ENCODE results near the gene SH3RF3. TPM values are rescaled to one million over a fixed set of nuclear protein-coding genes. Genes with fewer than 3 reads are reported as not detected.

Gene SH3RF3
- total and polyA plus RNA-seq, 9 of the 15 experiments (the other 6 are each of a cell fraction or from before 2014, with no cell fraction given): 0.02 TPM; not detected in 8

- Histone ChIP-seq H3K4me3 (no peak overlapping the region), H3K4me2 (ENCODE audit: insufficient read depth, low read length) (no peak overlapping the region), H3K79me2 (ENCODE audit: control insufficient read depth, insufficient read depth, low read length) (no peaks in the 10 kb centered on the region), H4K20me1 (replicated peaks; ENCODE audit: control insufficient read depth, insufficient read depth, low read length) (no peaks in the 10 kb centered on the region), H3K27me3 (ENCODE audit: control insufficient read depth in 2 of 2, insufficient read depth in 2 of 2, low read length in 2 of 2) (peaks cover 9 to 34% of the 10 kb centered on the region in 2 experiments), H3K36me3 (ENCODE audit: control insufficient read depth, insufficient read depth, low read length) (no peaks in the 10 kb centered on the region), H3K9me1 (ENCODE audit: control insufficient read depth, insufficient read depth, low read length) (no peaks in the 10 kb centered on the region), H3K9ac (ENCODE audit: insufficient read depth in 1 of 2, low read depth in 2 of 2, low read length in 2 of 2) (no peak overlapping the region), H3K4me1 (replicated peaks in 1 of 2; ENCODE audit: control insufficient read depth in 2 of 2, insufficient read depth in 2 of 2, low read length in 2 of 2) (no peaks in the 10 kb centered on the region; a peak in 1 of 5 replicates), H2AFZ (ENCODE audit: low read depth, low read length) (no peak overlapping the region), H3K27ac (ENCODE audit: extremely low read depth, low read depth, low read length) (no peak overlapping the region), H3K9me3 (replicated peaks; ENCODE audit: control insufficient read depth, insufficient read depth, low read depth, low read length) (no peaks in the 10 kb centered on the region)
- WGBS (ENCODE audit: insufficient coverage, low coverage, missing lambda C conversion rate): 2% methylated on average over 4 of the region's 4 CpGs
- BruUV-seq (replicated peaks): no TSS peak
- no peak for TF ChIP-seq KAT7 (CRISPR knock-in tag; IDR thresholded peaks at IDR 0.05; ENCODE audit: borderline replicate concordance)
- TF ChIP-seq U2AF2 (optimal IDR thresholded peaks at IDR 0.05; ENCODE audit: low read depth, low read length): no peak
- TF ChIP-seq MBD2 (IDR thresholded peaks at IDR 0.05; ENCODE audit: borderline replicate concordance, low read depth): no peak
- no peak for TF ChIP-seq SP2 (IDR thresholded peaks at IDR 0.05; ENCODE audit: extremely low read depth, low read depth, low read length, poor library complexity, severe bottlenecking)
- FAIRE-seq (no peak), ATAC-seq (no peak), DNase-seq (ENCODE audit: extremely low read depth in 1 of 4, low spot score in 3 of 4) (no peak)
- intact Hi-C loops (cut with micrococcal nuclease): no loop called here
- in situ Hi-C loops (cut with MboI): no loop called here
- POLR2A ChIA-PET: no interaction called here
- CTCF ChIA-PET (ENCODE audit: low intra/inter-chr PET ratio): no interaction called here
Measured at GRCh38 chr2:109331081-109331480, 202.1 kb downstream of the SH3RF3 start.
